Measurements from ENCODE around the gene CCL18. TPM values are rescaled to one million over a fixed set of nuclear protein-coding genes. Genes with fewer than 3 reads are reported as not detected.
"Not testable (repeated sequence)": the region's sequence is repeated elsewhere in the genome, so short reads cannot be mapped to it uniquely, and the experiment has no call there.

The CCL18 gene
- total RNA-seq, 1 donor: not detected

GRCh38 chr17:36070427-36070826 is 6.4 kb downstream of the CCL18 start:
- DNase-seq (ENCODE audit: low read depth): no peak
- TF ChIP-seq CTCF (IDR thresholded peaks at IDR 0.05; ENCODE audit: insufficient read depth, low read depth, low read length): no peak
- H3K4me3 ChIP-seq (ENCODE audit: low read depth, low read length): no peak overlapping the region

- no peak overlapping the region for H3K4me3 ChIP-seq (ENCODE audit: low read depth, low read length)
- no peak for TF ChIP-seq CTCF (IDR thresholded peaks at IDR 0.05; ENCODE audit: insufficient read depth, low read depth, low read length)
- DNase-seq (ENCODE audit: low read depth): no peak
Observed at GRCh38 chr17:36071751-36072150, 7.7 kb downstream of the CCL18 start.

- peak; percentile 14 for DNase-seq (ENCODE audit: low read depth)
- peak; percentile 63 for TF ChIP-seq CTCF (IDR thresholded peaks at IDR 0.05; ENCODE audit: insufficient read depth, low read depth, low read length)
- no peak overlapping the region for H3K4me3 ChIP-seq (ENCODE audit: low read depth, low read length)
Observed at GRCh38 chr17:36072431-36073121, 8.5 kb downstream of the CCL18 start.

GRCh38 chr17:36074365-36074764 is 10.3 kb downstream of the CCL18 start:
- no peak overlapping the region for H3K4me3 ChIP-seq (ENCODE audit: low read depth, low read length)
- no peak for DNase-seq (ENCODE audit: low read depth)
- TF ChIP-seq CTCF (IDR thresholded peaks at IDR 0.05; ENCODE audit: insufficient read depth, low read depth, low read length): no peak

GRCh38 chr17:36081681-36082471 is 17.8 kb downstream of the CCL18 start:
- DNase-seq (ENCODE audit: low read depth); H3K4me3 ChIP-seq (ENCODE audit: low read depth, low read length): not testable (repeated sequence)

- not testable (repeated sequence) for DNase-seq (ENCODE audit: low read depth)
Observed at GRCh38 chr17:36082482-36083120, 18.5 kb downstream of the CCL18 start.

GRCh38 chr17:36083691-36084090 is 19.6 kb downstream of the CCL18 start:
- H3K4me3 ChIP-seq (ENCODE audit: low read depth, low read length); DNase-seq (ENCODE audit: low read depth): not testable (repeated sequence)

More at GRCh38 chr17:36082482-36083120, 18.5 kb downstream of the CCL18 start:
- not testable (repeated sequence) for H3K4me3 ChIP-seq (ENCODE audit: low read depth, low read length)

GRCh38 chr17:36085765-36086164 is 21.7 kb downstream of the CCL18 start:
- DNase-seq (ENCODE audit: low read depth): peak; percentile 19
- no peak for TF ChIP-seq CTCF (IDR thresholded peaks at IDR 0.05; ENCODE audit: insufficient read depth, low read depth, low read length)
- no peak overlapping the region for H3K4me3 ChIP-seq (ENCODE audit: low read depth, low read length)
